A549 treated with Mapracorat at 1 μM for 4 hours (cell line): Measurements from ENCODE around the gene ATP5F1B. TPM values are rescaled to one million over a fixed set of nuclear protein-coding genes. Genes with fewer than 3 reads are reported as not detected.

Experiments
- total RNA-seq: library from RNA; stranded (reverse); fragments of 200-300 nt; extraction: Qiagen RNA extraction; gene quantifications from 5 replicates; pipeline ENCODE4 v1.2.3, GENCODE V29; 2022

Gene ATP5F1B
- total RNA-seq = 808 to 925 TPM (median 897 TPM) in 5 replicates

DNA sequence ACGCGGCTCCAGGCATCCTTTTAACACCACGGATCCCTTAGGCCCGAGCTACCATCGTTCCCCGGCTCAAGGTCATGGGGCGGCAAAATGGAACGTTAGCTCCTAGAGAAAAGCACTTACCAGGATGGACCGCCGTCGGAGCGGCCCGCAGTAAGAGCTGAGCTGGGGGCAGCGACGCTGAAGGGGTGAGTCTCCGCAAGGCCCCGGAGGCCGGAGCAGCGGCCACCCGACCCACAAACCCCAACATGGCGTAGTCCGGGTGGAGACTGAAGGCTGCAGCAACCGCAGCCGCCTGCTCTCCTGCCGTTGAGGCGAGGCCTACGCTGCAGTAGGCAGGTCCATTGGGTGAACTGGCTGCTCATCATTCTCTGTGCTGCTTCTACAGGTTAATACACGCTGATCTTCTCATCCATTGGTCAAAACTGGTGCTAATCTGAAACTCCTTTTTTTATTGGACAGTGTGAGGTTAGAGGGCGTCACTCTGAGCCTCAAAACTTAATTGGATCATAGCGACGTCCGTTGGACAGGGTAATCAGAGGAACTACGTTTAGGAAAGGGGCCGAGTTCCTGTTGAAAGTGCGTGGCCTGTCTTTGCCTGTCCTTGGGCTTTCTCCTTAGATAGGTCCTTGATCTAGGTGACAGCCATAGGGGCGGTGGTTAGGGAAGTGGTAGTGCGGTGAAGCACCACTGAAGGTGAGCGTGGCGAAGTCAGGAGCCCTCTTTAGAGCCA, at the start of gene ATP5F1B:
Gene ATP5F1B (minus strand): TSS at position 268 of the 730 bp plus-strand sequence. CDS start 21 bp downstream, at position 247.

DNA sequence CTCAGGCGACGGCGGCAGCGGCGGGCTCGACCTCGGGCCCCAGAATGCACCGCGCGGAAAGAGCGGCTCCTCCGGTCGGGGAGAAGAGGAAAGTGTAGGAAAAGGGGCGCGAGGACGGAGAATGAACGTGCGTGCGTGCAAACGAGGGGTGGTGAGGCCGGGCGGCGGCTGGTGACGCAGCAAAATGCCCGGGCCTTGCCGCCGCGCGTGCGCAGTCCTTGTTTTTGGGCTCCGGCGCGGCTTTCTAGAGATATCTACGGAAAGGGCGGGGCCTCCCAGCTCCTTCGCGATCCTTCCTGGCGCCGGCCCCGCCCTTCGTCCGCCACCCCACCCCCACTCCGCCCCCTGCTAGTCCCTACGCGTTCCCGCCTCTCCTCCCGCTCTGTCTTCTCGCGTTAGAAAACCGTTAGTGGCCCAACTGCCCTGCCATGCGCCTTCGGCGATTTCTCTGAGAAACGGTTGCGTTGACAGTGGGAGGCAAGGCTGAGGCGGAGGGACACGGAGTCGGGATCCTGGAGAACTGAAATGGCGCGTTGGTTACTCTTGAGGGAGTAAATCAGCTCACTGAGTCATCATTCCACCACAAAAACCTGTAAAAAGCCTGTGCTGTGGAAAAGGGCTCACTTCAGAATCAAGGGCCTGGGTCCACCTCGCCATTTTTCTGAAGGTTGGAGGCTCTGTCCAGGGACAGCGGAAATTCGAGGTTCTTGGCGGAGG, 42.5 kb upstream of the ATP5F1B start, which contains the start of gene PTGES3:
Gene PTGES3 (minus strand): TSS at position 156 of the 717 bp plus-strand sequence. CDS start 285 bp downstream, outside the sequence.

DNA sequence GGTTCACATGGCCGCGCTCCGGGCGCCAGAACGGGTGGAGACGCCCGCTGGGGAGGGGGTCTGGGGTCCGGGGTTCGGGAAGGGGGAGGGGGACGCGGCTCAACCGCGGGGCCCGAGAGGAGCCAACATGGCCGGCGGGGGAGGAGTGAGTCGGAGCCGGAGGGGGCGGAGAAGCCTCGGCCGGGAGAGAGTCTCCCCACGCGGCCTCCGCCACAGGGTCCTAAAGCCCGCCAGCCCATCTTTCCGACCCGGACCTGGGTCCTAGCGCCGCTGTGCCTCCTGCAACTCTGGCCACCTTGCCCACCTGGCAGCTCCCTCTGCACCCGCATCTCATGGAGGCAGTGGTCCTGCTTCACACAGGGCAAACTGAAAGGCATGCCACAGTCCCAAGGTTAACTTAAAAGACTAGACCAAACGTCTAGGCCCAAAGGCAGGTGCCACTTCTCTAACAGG, 15.6 kb downstream of the ATP5F1B start, which contains the start of gene BAZ2A:
Gene BAZ2A (minus strand): TSS at position 147 of the 453 bp plus-strand sequence. CDS start 12,796 bp downstream, outside the sequence.

Other genes starting within 250 kb of the ATP5F1B start
- gene TIMELESS, start 196.6 kb downstream of the ATP5F1B start, total RNA-seq = 31.7 to 38.8 TPM (median 36.6 TPM) in 5 replicates
- 0.13 to 0.32 TPM (median 0.23 TPM) in 4 of 5 replicates, not detected in the other for gene MIP, start 191.3 kb downstream of the ATP5F1B start, total RNA-seq
- gene SPRYD4, start 177.4 kb downstream of the ATP5F1B start, total RNA-seq = 1.7 to 1.9 TPM (median 1.8 TPM) in 5 replicates
- gene GLS2, start 157.8 kb downstream of the ATP5F1B start, total RNA-seq = 0.13 to 0.24 TPM (median 0.16 TPM) in 3 of 5 replicates, not detected in the others
- gene RBMS2, start 124.2 kb downstream of the ATP5F1B start, total RNA-seq = 9.4 to 18.3 TPM (median 11.8 TPM) in 5 replicates
- 26.6 to 47.2 TPM (median 40.6 TPM) in 5 replicates for gene BAZ2A, start 15.7 kb downstream of the ATP5F1B start, total RNA-seq
- gene PTGES3, start 42.3 kb upstream of the ATP5F1B start, total RNA-seq = 350 to 392 TPM (median 368 TPM) in 5 replicates
- 1,451 to 1,910 TPM (median 1,503 TPM) in 5 replicates for gene NACA, start 79.3 kb upstream of the ATP5F1B start, total RNA-seq
- 23.7 to 29.5 TPM (median 25.2 TPM) in 5 replicates for gene PRIM1, start 106.3 kb upstream of the ATP5F1B start, total RNA-seq
- gene HSD17B6, start 117.3 kb upstream of the ATP5F1B start, total RNA-seq = 0.82 to 1.5 TPM (median 1.2 TPM) in 5 replicates